ENCODE data around the gene FLVCR1. TPM values are rescaled to one million over a fixed set of nuclear protein-coding genes. Genes with fewer than 3 reads are reported as not detected.

The FLVCR1 gene
- total RNA-seq, 1 donor from 2014 or later: 18.4 TPM

GRCh38 chr1:212937034-212937433 lies 79.0 kb downstream of the FLVCR1 start:
- Mint-ChIP-seq H3K36me3 (ENCODE audit: low read depth, unreplicated experiment) (no peaks in the 10 kb centered on the region), H3K27ac (ENCODE audit: unreplicated experiment) (no peak overlapping the region), H3K4me1 (ENCODE audit: unreplicated experiment) (no peaks in the 10 kb centered on the region), H3K4me3 (ENCODE audit: unreplicated experiment) (no peak overlapping the region), H3K9me3 (ENCODE audit: unreplicated experiment) (no peaks in the 10 kb centered on the region), H3K27me3 (ENCODE audit: unreplicated experiment) (no peaks in the 10 kb centered on the region)
- no peak for DNase-seq (ENCODE audit: low spot score)
- TF ChIP-seq CTCF (IDR thresholded peaks at IDR 0.05; ENCODE audit: unreplicated experiment): no peak

- Mint-ChIP-seq H3K4me1 (ENCODE audit: unreplicated experiment) (no peaks in the 10 kb centered on the region), H3K4me3 (ENCODE audit: unreplicated experiment) (no peak overlapping the region), H3K36me3 (ENCODE audit: low read depth, unreplicated experiment) (no peaks in the 10 kb centered on the region), H3K27me3 (ENCODE audit: unreplicated experiment) (no peaks in the 10 kb centered on the region), H3K27ac (ENCODE audit: unreplicated experiment) (no peak overlapping the region), H3K9me3 (ENCODE audit: unreplicated experiment) (no peaks in the 10 kb centered on the region)
- no peak for TF ChIP-seq CTCF (IDR thresholded peaks at IDR 0.05; ENCODE audit: unreplicated experiment)
- no peak for DNase-seq (ENCODE audit: low spot score)
Measured at GRCh38 chr1:212938846-212939245, 80.8 kb downstream of the FLVCR1 start.

GRCh38 chr1:212941452-212941851 lies 83.4 kb downstream of the FLVCR1 start:
- Mint-ChIP-seq H3K36me3 (ENCODE audit: low read depth, unreplicated experiment) (no peaks in the 10 kb centered on the region), H3K4me1 (ENCODE audit: unreplicated experiment) (peaks cover 4% of the 10 kb centered on the region), H3K27me3 (ENCODE audit: unreplicated experiment) (peaks cover 1% of the 10 kb centered on the region), H3K27ac (ENCODE audit: unreplicated experiment) (no peak overlapping the region), H3K4me3 (ENCODE audit: unreplicated experiment) (no peak overlapping the region), H3K9me3 (ENCODE audit: unreplicated experiment) (no peaks in the 10 kb centered on the region)
- DNase-seq (ENCODE audit: low spot score): no peak
- no peak for TF ChIP-seq CTCF (IDR thresholded peaks at IDR 0.05; ENCODE audit: unreplicated experiment)

- H3K27me3 Mint-ChIP-seq (ENCODE audit: unreplicated experiment): peaks cover 1% of the 10 kb centered on the region
- no peak overlapping the region for H3K4me3 Mint-ChIP-seq (ENCODE audit: unreplicated experiment)
- no peaks in the 10 kb centered on the region for H3K36me3 Mint-ChIP-seq (ENCODE audit: low read depth, unreplicated experiment)
- no peak for TF ChIP-seq CTCF (IDR thresholded peaks at IDR 0.05; ENCODE audit: unreplicated experiment)
- peaks cover 4% of the 10 kb centered on the region for H3K4me1 Mint-ChIP-seq (ENCODE audit: unreplicated experiment)
- H3K27ac Mint-ChIP-seq (ENCODE audit: unreplicated experiment): no peak overlapping the region
- H3K9me3 Mint-ChIP-seq (ENCODE audit: unreplicated experiment): no peaks in the 10 kb centered on the region
- no peak for DNase-seq (ENCODE audit: low spot score)
Measured at GRCh38 chr1:212942679-212943392, 84.8 kb downstream of the FLVCR1 start.

GRCh38 chr1:212943393-212943710 lies 85.3 kb downstream of the FLVCR1 start:
- no peak for TF ChIP-seq CTCF (IDR thresholded peaks at IDR 0.05; ENCODE audit: unreplicated experiment)
- H3K9me3 Mint-ChIP-seq (ENCODE audit: unreplicated experiment): no peaks in the 10 kb centered on the region
- peaks cover 4% of the 10 kb centered on the region for H3K4me1 Mint-ChIP-seq (ENCODE audit: unreplicated experiment)
- H3K27ac Mint-ChIP-seq (ENCODE audit: unreplicated experiment): no peak overlapping the region
- H3K4me3 Mint-ChIP-seq (ENCODE audit: unreplicated experiment): no peak overlapping the region
- DNase-seq (ENCODE audit: low spot score): no peak
- H3K27me3 Mint-ChIP-seq (ENCODE audit: unreplicated experiment): peaks cover 1% of the 10 kb centered on the region
- H3K36me3 Mint-ChIP-seq (ENCODE audit: low read depth, unreplicated experiment): no peaks in the 10 kb centered on the region
